GM15510 (cell line): ENCODE results near the gene C17orf67.

Source experiments
- POLR2A ChIP-seq: IDR thresholded peaks from 3 replicates; pipeline ENCODE4 v1.6.1; 2011; ENCODE audit warnings: borderline replicate concordance; ENCODE audit not compliant: insufficient read length; ENCODE audit errors: extremely low read depth

C17orf67 gene

DNA sequence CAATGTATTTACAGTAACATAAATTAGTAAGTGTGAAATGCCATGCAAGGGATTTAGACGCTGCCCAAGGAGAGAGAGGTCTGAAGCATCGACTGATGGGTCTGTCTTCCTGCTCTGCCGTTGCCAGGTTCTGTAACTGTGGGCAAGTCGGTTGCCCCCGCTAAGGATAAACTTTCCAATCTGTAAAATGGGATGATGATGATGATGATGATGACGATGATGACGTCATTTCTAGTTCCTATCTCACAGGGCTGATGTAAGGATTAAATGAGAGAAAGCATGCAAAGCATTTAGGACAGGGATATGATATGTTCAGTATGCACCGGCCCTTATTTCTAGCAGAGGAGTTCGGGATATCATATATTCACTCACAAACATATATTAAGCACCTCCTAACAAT lies 54.8 kb downstream of the C17orf67 start:
- no peak for TF ChIP-seq POLR2A

GRCh38 chr17:56777859-56778258 lies 55.9 kb downstream of the C17orf67 start:
- no peak for TF ChIP-seq POLR2A

DNA sequence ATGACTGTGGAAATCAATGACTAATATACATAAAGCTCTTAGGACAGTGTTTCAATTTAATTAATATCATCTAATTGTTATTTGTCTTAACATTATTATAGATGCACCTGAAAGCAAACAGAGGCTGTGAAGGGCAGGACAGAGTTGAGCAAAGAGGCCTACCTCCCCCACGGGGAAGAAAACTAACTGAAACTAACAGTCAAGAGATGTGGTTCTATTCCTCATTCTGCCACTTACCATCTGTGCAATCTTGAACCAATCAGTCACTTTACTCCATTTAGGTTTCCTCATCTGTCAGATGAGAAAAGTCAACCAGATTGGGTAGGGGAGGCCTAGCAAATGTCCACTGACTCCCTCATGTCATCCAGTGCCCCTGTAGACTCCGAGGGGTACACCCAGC lies 59.1 kb downstream of the C17orf67 start:
- TF ChIP-seq POLR2A, result no peak

DNA sequence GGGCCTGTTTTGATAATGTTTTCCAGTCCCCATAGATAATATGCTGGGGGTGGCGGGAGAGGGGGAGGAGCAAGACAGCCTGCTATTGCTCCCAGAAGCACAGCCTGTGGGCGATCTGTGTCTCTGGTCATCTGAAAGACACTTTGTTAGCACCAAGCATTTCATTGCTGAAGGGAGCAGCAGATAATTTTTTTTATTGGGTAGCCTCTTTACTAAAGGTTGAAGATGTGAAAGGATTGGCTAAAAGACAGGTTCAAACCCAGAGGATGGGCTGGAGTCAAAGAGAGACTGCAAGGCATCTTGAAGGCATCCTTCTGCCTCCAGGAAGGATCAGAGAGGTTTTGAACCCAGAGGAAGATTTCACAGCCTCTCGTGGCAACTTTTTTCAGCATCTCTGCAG lies 60.6 kb downstream of the C17orf67 start:
- no peak for TF ChIP-seq POLR2A

DNA sequence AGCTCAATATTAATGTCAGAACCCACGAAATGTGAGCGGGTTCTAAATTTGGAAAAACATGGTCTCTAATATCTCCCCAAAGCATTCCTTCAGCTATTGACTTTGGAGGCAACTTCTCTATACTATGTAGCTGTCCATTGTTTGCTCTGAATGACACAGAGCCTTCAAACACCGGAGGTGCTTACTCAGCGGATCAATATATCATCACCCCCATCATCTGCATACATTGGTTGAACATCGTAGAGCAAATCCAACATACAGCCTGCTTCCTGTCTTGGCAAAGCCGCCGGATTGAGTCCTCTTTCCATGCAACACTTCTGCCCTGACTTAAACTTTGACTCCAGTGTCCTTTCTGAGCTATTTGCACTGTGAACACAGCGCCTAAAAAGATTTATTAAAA lies 61.3 kb downstream of the C17orf67 start:
- no peak for TF ChIP-seq POLR2A

DNA sequence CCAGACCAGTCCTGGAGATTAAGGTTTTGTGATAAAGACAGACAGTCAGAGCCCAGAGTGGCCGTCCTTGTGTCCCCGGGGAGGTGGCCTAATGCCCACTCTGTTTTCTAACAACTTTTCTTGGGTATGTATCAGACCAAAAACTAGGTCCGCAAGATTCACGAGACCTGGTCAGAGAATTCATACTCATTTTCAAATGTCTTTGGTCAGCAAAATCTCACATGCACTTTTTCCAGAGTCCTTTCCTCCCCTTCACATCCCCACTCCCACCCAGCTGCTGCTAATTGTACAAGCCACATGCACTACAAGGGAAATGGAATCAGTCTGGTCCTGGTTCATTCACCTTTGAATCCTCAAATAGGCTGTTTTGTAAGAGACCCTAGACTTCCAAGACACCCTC lies 61.7 kb downstream of the C17orf67 start:
- no peak for TF ChIP-seq POLR2A

GRCh38 chr17:56771563-56771962 lies 62.2 kb downstream of the C17orf67 start:
- no peak for TF ChIP-seq POLR2A

DNA sequence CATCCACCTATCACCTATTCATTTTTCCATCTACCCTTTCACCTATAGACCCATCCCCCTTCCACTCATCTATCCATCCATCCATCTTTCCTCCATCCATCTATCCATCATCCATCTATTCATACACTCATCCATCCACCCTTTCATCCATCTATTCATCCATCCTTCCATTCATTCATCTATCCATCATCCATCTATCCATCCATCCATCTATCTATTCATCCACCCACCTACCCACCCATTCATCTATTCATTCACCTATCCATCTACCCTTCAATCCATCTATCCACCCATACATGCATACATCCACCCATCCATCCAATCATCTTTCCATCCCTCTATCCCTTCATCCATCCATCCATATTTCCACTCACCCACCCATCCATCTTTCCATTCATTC lies 63.3 kb downstream of the C17orf67 start:
- TF ChIP-seq POLR2A, result no peak

DNA sequence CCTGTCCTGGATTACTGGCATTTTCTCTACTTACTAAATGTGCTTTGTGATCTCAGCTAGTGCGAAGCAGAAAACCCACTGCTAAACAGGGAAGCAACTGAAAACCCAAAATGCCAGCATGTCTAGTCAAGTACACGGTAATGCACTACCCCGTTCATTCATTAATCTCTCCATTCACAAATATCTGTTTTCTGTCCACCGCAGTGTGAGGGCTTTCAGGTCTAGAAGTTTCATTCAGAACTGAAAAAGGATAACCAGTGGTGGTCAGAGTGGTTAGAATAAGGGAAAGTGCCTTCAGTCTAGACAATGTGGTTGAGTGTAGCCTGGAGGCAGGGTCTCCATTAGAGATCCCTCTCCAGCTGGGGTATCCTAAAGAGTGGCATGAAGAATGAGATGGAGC lies 68.3 kb downstream of the C17orf67 start:
- no peak for TF ChIP-seq POLR2A

DNA sequence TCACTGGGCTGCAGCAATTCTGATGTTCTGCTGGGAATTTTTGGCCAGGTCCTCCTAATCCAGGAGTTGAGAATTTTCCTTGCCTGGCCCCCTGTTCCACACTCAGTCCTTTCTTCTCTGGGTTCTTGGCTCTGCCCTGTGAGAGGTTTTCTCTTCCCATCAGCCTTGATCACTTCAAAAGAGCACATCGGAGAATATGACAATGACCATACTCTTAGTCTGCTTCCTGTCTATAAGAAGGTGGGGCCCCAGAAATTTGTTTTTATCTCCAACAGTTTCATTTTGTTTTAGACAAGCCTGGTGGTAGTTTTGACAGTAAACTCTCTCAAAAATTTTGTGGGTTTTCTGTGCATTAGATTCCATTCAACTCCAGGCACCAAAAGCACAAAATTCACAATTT lies 70.7 kb downstream of the C17orf67 start:
- no peak for TF ChIP-seq POLR2A

DNA sequence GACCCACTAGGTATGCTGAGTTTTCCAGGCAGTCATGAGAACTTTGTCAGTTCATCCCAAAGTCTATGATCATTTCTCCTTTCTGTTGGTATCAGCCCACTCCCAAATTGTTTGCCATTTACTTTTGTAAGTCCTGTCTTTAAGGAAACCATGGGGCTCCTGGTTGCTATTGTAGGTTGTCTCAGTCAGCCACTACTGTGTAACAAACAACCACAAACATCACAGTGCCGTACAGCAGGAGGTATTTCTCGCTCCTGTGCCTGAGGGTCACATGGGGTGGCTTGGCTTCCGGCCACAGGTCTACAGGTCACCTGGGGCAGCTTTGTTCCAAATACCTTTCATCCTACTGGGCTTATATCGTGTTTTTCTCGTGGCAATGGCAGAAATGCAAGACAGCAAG lies 71.6 kb downstream of the C17orf67 start:
- no peak for TF ChIP-seq POLR2A

DNA sequence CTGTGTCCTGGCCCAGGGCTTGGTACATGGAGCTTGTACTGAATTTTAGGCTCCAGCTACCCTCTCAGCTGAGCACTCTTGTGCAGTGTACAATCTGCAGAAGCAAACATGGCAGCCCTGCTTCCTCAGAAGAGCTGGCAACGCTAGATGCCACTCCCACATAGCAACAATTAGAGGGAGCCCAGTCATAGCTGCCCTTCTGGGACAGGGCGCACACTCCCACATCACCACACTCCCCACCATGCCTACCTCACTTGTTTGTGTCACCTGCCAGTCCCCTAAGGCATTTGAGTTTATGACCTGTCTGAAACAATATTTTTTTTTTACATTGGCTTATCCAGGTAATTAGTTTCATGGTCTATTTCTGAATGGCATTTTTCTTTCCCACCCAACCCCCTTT lies 72.3 kb downstream of the C17orf67 start:
- TF ChIP-seq POLR2A, result no peak

DNA sequence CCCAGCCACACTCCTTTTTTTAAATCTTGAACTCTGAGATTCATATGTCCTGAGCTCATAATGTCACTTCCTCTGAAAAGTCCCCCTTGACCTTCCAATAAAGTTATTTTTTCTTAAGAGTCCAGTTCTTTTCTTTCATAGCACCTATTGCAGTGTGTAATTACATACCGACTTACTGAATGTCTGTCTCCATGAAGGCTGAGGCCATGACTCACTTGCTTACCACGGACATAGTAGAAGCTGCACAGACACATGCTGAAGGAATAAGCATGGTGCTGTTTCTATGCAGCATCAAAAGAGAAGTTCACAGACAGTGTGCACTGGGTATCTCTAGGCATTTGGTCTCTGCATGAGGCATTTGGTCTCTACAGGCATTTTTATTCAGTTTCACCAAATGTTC lies 77.2 kb downstream of the C17orf67 start:
- no peak for TF ChIP-seq POLR2A

DNA sequence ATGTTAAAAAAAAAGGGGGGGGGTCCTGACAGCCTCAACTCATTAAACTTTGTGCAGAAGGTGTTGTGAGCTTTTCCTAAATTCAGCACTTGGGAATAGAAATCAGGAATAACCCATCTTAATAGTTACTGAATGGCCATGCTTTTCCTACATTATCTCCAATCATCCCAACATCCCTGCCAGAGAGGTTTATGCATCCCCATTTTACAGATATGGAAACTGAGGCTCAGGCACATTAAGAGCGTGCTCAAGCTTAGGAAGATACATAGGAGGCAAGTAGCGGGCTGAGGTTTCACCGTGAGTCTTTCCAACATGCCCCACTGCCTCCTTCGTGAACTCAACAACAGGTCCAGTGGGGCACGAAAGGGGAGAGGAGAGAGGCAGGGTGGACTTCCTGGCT lies 78.4 kb downstream of the C17orf67 start:
- no peak for TF ChIP-seq POLR2A

- TF ChIP-seq POLR2A, result no peak
These were observed 79.1 kb downstream of the C17orf67 start for GRCh38 chr17:56754523-56755208.

DNA sequence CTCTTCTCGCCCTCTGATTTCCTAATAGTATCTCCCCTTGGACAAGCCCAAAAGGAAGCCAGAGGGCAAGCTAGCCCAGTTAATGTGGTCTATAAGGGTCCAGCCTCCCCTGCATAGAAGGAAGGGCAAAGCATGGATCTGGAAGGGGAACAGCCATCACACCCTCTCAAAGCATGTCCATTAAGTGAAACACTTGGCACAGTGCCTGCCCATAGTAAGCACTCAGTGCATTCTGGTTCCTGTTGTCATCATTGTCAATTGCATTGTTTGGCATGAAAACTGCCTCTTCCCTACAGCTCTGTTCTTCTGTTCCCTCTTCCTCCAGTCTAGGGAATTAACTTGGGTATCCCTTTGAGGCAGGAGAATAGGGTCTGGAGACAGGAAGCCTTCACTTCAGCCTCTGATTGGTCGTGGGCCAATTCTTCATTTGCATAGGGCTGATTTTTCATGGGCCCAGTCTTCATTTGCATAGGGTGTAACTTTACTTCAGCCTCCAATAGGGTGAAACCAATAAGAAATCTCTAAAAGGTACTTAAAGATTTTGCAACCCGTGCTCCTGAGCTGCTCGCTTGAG lies 81.4 kb downstream of the C17orf67 start:
- no peak for TF ChIP-seq POLR2A

DNA sequence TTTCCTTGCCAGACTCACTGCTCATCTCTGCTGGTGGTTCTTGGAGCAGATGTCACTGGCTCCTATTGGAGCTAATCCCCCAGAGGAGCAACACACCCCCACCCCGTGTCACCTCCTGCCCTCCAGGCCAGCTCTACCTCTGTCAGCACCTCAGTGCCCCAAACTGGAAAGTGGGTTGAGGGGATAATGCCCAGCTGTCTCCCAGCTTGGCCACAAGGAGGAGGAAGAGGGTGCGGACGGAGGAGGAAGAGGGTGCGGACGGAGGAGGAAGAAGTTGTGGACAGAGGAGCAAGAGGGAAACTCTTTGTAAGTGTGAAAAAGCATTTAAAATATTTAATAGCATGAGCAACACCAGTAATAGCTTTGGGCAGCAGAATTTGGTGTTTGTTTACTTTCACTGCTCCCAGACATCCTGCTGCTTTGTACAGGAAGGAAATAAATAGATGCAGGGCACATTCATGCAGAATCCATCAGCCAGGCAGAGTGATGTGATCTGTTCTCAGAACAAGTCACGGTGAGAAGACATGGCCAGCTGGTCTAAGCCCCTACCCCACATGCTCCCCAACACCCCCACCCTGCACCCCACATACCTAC lies 82.5 kb downstream of the C17orf67 start:
- no peak for TF ChIP-seq POLR2A

- TF ChIP-seq POLR2A, result no peak
These were observed 89.0 kb downstream of the C17orf67 start for GRCh38 chr17:56744721-56745120.

DNA sequence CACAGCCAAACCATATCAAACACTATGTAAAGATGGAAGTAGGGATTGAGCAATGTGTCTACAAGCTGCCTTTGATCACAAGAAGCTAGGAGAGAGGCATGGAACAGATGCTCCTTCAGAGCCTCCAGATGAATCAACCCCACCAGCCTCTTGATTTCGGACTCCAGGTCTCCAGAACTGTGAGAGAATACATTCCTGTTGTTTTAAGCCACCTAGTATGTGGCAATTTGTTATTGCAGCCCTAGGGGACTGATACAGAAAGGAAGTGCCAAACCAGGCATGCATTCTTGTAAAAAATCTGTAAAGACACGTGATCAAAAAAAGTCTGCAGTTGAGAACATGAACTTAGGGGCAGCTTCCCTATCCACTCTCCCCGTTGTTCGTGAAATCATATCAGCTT lies 91.1 kb downstream of the C17orf67 start:
- no peak for TF ChIP-seq POLR2A
